Measurements from ENCODE around the gene TOMM22. TPM values are rescaled to one million over a fixed set of nuclear protein-coding genes. Genes with fewer than 3 reads are reported as not detected.
A peak's percentile ranks its signal among the peaks of the same experiment; 100 is the strongest.

The TOMM22 gene
- total and polyA plus RNA-seq, 8 donors, result 11.6 to 35.8 (median 27.4) TPM

DNA sequence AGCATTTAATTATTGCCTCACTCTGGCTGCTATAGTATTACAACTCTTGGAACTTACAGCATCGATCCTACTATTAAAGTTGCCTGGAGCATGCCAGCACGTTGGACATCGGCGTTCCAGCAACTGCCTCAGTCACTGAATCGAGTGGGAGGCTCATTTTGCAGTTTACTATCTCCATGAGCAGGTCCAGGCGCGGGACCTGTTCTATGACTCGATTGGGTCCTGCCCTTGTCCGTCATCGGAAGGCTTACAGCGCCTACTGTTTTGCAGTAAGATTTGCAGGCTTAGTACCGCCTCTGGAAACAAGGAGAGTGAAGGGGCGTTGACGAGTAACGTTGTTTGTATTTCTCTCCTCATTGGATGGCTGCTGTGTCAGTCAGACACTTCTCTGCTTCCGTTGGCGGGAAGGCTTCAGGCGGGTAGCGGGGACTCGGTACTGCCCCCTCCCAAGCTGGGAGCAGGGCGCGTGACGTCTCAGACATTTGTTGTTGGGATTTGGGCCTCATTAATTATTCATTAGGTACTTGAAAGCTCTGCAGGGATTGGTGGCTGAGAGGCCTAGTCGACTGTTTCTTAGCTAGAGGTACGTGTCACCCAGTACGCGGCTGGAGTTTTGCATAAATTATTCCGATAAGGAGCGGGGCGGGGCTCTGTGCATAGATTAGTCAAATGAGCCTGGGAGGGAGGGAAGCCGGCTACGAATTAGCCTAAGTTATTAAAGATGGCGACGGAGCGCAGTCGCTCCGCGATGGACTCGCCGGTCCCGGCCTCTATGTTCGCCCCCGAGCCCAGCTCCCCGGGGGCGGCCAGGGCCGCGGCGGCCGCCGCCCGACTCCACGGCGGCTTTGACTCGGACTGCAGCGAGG is 23.7 kb downstream of the TOMM22 start, which contains the start of gene GTPBP1:
TSS of gene GTPBP1 (plus strand) at position 710 of the 866 bp plus-strand sequence. CDS start at position 722, 12 bp downstream.
- 0% methylated on average over 54 to 55 of the region's 55 CpGs for WGBS, 2 donors
- Histone ChIP-seq H3K27me3 (no peaks in the 10 kb centered on the region), H3K9me3 (no peaks in the 10 kb centered on the region), H3K4me1 (peaks cover 18 to 32% (median 29%) of the 10 kb centered on the region in 3 donors), H3K4me3 (peak within 1 kb of the TSS; percentile 87 to 99 (median 90)), H3K36me3 (no peaks in the 10 kb centered on the region), H3K27ac (peak within 1 kb of the TSS; percentile 87 to 97 (median 92))
- intact Hi-C loops (cut with DNase I), result no loop called here
- FAIRE-seq (peak; percentile 98), DNase-seq (peak; percentile 88 to 99 (median 98)), ATAC-seq (peak; percentile 74 to 89 (median 82))
- TF ChIP-seq CTCF (IDR thresholded peaks at IDR 0.05), result no peak

- TF ChIP-seq CTCF (IDR thresholded peaks at IDR 0.05), result no peak
- no peak for FAIRE-seq
- H3K4me3 ChIP-seq, result peak overlapping the region; percentile 87 to 99 (median 90)
- intact Hi-C loops (cut with DNase I), result no loop called here
- no peaks in the 10 kb centered on the region for H3K9me3 ChIP-seq
- DNase-seq, result peak; percentile 57 to 88 (median 71)
- H3K27ac ChIP-seq, result peak overlapping the region; percentile 87 to 97 (median 92)
- peaks cover 18 to 32% (median 29%) of the 10 kb centered on the region in 3 donors for H3K4me1 ChIP-seq
- no peaks in the 10 kb centered on the region for H3K36me3 ChIP-seq
- peak; percentile 4 to 34 (median 19) for ATAC-seq
- 0 to 1% methylated on average over 62 to 79 of the region's 80 CpGs for WGBS, 2 donors
- no peaks in the 10 kb centered on the region for H3K27me3 ChIP-seq
These were observed 24.5 kb downstream of the TOMM22 start for GRCh38 chr22:38706101-38706900.

DNA sequence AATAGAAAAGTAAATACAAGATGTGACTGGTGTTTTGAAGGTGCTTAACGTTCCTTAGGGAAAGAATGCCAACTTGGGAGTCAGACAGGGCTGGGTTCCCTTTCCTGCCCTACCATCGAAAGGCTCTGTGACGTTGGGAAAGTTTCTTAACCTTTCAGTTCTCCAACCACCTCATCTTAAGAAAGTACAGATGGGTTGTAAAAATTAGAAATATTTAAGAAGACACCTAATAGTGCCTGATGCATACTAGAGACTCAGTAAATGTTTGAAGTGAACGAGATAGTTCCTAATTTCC is 25.1 kb downstream of the TOMM22 start:
- intact Hi-C loops (cut with DNase I), result no loop called here
- Histone ChIP-seq H3K4me3 (peak overlapping the region; percentile 3 to 99 (median 90)), H3K36me3 (no peaks in the 10 kb centered on the region), H3K9me3 (no peaks in the 10 kb centered on the region), H3K27ac (peak overlapping the region; percentile 19 to 97 (median 92)), H3K4me1 (peaks cover 18 to 29% (median 27%) of the 10 kb centered on the region in 3 donors), H3K27me3 (no peaks in the 10 kb centered on the region)
- WGBS, 2 donors, result 0 to 1% methylated on average over 4 of the region's 4 CpGs
- no peak for DNase-seq
- TF ChIP-seq CTCF (IDR thresholded peaks at IDR 0.05), result no peak
- FAIRE-seq, result no peak
- ATAC-seq, result no peak

DNA sequence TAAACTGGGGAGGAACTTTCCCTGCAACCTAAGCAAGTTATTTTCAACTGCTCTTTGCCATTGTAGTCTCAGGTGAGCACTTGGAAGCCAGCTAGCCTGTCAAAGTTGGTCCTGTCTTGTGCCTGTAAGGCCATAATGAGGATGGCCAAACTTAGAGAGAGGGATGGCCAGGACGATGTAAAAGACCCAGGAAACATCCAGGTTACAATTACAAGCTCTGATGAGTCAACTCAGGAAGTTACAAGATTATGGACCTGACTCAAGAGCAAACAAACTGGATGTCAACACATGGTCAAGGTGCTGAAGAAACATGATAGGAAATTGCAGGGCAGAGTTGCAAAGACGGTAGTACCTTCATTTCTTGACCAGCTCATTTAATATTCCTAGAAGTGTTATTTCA is 25.6 kb downstream of the TOMM22 start:
- intact Hi-C loops (cut with DNase I), result no loop called here
- peaks cover 18 to 29% (median 27%) of the 10 kb centered on the region in 3 donors for H3K4me1 ChIP-seq
- FAIRE-seq (no peak), DNase-seq (no peak), ATAC-seq (peak in 2 of 4 donors; percentile 8 to 14)
- WGBS, 2 donors, result 8 to 17% methylated on average over 2 of the region's 2 CpGs
- no peak for TF ChIP-seq CTCF (IDR thresholded peaks at IDR 0.05)
- no peaks in the 10 kb centered on the region for H3K27me3 ChIP-seq
- H3K9me3 ChIP-seq, result no peaks in the 10 kb centered on the region
- H3K4me3 ChIP-seq, result peak overlapping the region; percentile 3 to 99 (median 90)
- H3K36me3 ChIP-seq, result no peaks in the 10 kb centered on the region
- H3K27ac ChIP-seq, result peak overlapping the region; percentile 19 to 97 (median 92)

All from pancreas (tissue), 10 donors.